Fibroblast of lung (primary cell): ENCODE measurements around the gene MADCAM1. TPM values are rescaled to one million over a fixed set of nuclear protein-coding genes. Genes with fewer than 3 reads are reported as not detected.

Experiments
- DNase-seq, 2 donors: peaks; one replicate each; pipeline versions ENCODE4 v3.0.0 to v3.0.0-alpha.2; 2010; ENCODE audit warnings: low read depth in 2 of 2
- H2AFZ ChIP-seq: 2 replicates; pipeline ENCODE4 v1.5.1; 2012; ENCODE audit warnings: low read length, control low read depth, inconsistent platforms
- H3K27ac ChIP-seq: 2 replicates; pipeline ENCODE4 v1.5.1; 2011; ENCODE audit warnings: low read length, control low read depth; ENCODE audit not compliant: insufficient read depth
- H3K27me3 ChIP-seq: 2 replicates; pipeline ENCODE4 v1.5.1; 2011; ENCODE audit warnings: mild to moderate bottlenecking, low read length; ENCODE audit not compliant: control insufficient read depth, insufficient read depth
- H3K36me3 ChIP-seq: 2 replicates; pipeline ENCODE4 v1.5.1; 2011; ENCODE audit warnings: low read length; ENCODE audit not compliant: control insufficient read depth, insufficient read depth
- H3K4me1 ChIP-seq: 2 replicates; pipeline ENCODE4 v1.5.1; 2011; ENCODE audit warnings: low read length; ENCODE audit not compliant: control insufficient read depth, insufficient read depth; ENCODE audit errors: extremely low read depth
- H3K4me2 ChIP-seq: 2 replicates; pipeline ENCODE4 v1.5.1; 2011; ENCODE audit warnings: low read length, control low read depth; ENCODE audit not compliant: insufficient read depth; ENCODE audit errors: extremely low read depth
- H3K4me3 ChIP-seq, 4 experiments: fragments of 200-600 bp in 1 of 4; sonication (generic) in 1 of 4; replicated peaks in 1 of 4; 2 replicates each; pipeline ENCODE4 v1.5.1; 2011 to 2016; ENCODE audit warnings: low read length in 4 of 4, low read depth in 3 of 4, mild to moderate bottlenecking in 3 of 4, control low read depth in 2 of 4, inconsistent platforms in 1 of 4, mixed read lengths in 1 of 4; ENCODE audit not compliant: insufficient read depth in 1 of 4; ENCODE audit errors: control extremely low read depth in 1 of 4
- H3K79me2 ChIP-seq: 2 replicates; pipeline ENCODE4 v1.5.1; 2012; ENCODE audit warnings: mild to moderate bottlenecking, low read length, inconsistent platforms; ENCODE audit not compliant: control insufficient read depth, insufficient read depth
- H3K9ac ChIP-seq: 2 replicates; pipeline ENCODE4 v1.5.1; 2011; ENCODE audit warnings: mild to moderate bottlenecking, low read length, control low read depth; ENCODE audit not compliant: insufficient read depth
- H3K9me3 ChIP-seq: 2 replicates; pipeline ENCODE4 v1.5.1; 2012; ENCODE audit warnings: low read depth, low read length; ENCODE audit not compliant: control insufficient read depth, insufficient read depth
- H4K20me1 ChIP-seq: 2 replicates; pipeline ENCODE4 v1.5.1; 2011; ENCODE audit warnings: low read length; ENCODE audit not compliant: control insufficient read depth, insufficient read depth; ENCODE audit errors: extremely low read depth
- EZH2 ChIP-seq: IDR thresholded peaks from 2 replicates; pipeline ENCODE4 v1.5.1; 2012; ENCODE audit warnings: low read length, control low read depth, mild to moderate bottlenecking; ENCODE audit errors: missing control alignments
- polyA plus RNA-seq, 2 donors: library from polyadenylated mRNA; depleted of rRNA in 1 of 2; stranded (reverse) in 1 of 2; unstranded in 1 of 2; fragments of >200 nt; gene quantifications; 2 replicates each; pipeline ENCODE4 v1.2.1, GENCODE V29; 2011 to 2012; ENCODE audit warnings: missing spikeins in 1 of 2
- total RNA-seq: library from RNA; depleted of rRNA; stranded (reverse); fragments of >200 nt; gene quantifications from 2 replicates; pipeline ENCODE4 v1.2.1, GENCODE V29; 2014
- TF ChIP-seq, protein P1 (sequence below), 2 donors: IDR thresholded peaks in 1 of 2; conservative IDR thresholded peaks in 1 of 2; 1 replicate in 1 of 2; 2 replicates in 1 of 2; pipeline ENCODE4 v1.5.1; 2011 to 2012; ENCODE audit warnings: low read length in 2 of 2, control low read depth in 1 of 2, inconsistent platforms in 1 of 2, low read depth in 1 of 2, mild to moderate bottlenecking in 1 of 2

Gene MADCAM1
- total and polyA plus RNA-seq, 2 donors (not counting 1 experiment from before 2014, with no cell fraction given), result 0.17 TPM; not detected in 1

DNA sequence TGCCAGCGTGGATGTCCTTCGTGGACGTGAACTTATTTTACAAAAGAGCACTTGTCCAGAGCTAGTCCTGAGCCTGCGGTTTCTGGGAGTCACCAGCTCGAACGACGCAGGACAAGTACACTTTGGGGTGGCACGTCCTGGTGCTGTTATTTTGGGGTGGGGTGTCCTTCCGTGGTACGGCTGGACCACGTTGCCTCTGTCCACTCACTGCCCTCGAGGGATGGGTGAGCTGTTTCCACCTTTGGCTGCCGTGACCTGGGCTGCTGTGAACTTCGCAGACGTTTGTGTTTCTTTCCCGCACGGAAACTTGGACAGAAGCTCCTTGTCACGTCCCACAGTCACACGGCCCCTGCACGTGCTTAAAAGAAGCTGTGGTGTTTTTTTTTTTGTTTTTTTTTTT, 58.5 kb downstream of the MADCAM1 start:
- no peaks in the 10 kb centered on the region for H3K9me3 ChIP-seq
- no peaks in the 10 kb centered on the region for H4K20me1 ChIP-seq
- H3K27ac ChIP-seq, result no peak overlapping the region
- H3K9ac ChIP-seq, result no peak overlapping the region
- no peak overlapping the region for H3K4me2 ChIP-seq
- no peak overlapping the region for H2AFZ ChIP-seq
- H3K4me1 ChIP-seq, result no peaks in the 10 kb centered on the region
- H3K4me3 ChIP-seq, result no peak overlapping the region
- H3K36me3 ChIP-seq, result no peaks in the 10 kb centered on the region
- H3K27me3 ChIP-seq, result no peaks in the 10 kb centered on the region
- H3K79me2 ChIP-seq, result no peaks in the 10 kb centered on the region
- no peak for TF ChIP-seq EZH2
- TF ChIP-seq, protein P1, sequence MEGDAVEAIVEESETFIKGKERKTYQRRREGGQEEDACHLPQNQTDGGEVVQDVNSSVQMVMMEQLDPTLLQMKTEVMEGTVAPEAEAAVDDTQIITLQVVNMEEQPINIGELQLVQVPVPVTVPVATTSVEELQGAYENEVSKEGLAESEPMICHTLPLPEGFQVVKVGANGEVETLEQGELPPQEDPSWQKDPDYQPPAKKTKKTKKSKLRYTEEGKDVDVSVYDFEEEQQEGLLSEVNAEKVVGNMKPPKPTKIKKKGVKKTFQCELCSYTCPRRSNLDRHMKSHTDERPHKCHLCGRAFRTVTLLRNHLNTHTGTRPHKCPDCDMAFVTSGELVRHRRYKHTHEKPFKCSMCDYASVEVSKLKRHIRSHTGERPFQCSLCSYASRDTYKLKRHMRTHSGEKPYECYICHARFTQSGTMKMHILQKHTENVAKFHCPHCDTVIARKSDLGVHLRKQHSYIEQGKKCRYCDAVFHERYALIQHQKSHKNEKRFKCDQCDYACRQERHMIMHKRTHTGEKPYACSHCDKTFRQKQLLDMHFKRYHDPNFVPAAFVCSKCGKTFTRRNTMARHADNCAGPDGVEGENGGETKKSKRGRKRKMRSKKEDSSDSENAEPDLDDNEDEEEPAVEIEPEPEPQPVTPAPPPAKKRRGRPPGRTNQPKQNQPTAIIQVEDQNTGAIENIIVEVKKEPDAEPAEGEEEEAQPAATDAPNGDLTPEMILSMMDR (conservative IDR thresholded peaks at IDR 0.05 in 1 of 2, IDR thresholded peaks at IDR 0.05 in 1 of 2; ENCODE audit: low read depth in 1 of 2, low read length in 2 of 2), result no peak
- DNase-seq, result no peak

Other genes with a start within 250 kb of the MADCAM1 start
- gene PLPP2, start 205.1 kb upstream of the MADCAM1 start, total RNA-seq, result 10.0 and 26.6 TPM in 2 replicates
- gene PLPP2, start 205.1 kb upstream of the MADCAM1 start, polyA plus RNA-seq, result 1.8 and 18.6 TPM in 2 replicates
- 9.2 and 20.6 TPM in 2 replicates for gene MIER2, start 151.7 kb upstream of the MADCAM1 start, total RNA-seq
- 13.7 and 17.7 TPM in 2 replicates for gene MIER2, start 151.7 kb upstream of the MADCAM1 start, polyA plus RNA-seq
- gene C2CD4C, start 87.3 kb upstream of the MADCAM1 start, total RNA-seq, result under 0.01 and 0.17 TPM in 2 replicates
- gene C2CD4C, start 87.3 kb upstream of the MADCAM1 start, polyA plus RNA-seq, result 0.05 TPM in 1 of 2 replicates, not detected in the other
- 2.5 and 3.3 TPM in 2 replicates for gene SHC2, start 35.5 kb upstream of the MADCAM1 start, total RNA-seq
- 0.02 and 0.28 TPM in 2 replicates for gene SHC2, start 35.5 kb upstream of the MADCAM1 start, polyA plus RNA-seq
- 30.1 and 36.0 TPM in 2 replicates for gene TPGS1, start 11.0 kb downstream of the MADCAM1 start, total RNA-seq
- 1.7 and 2.0 TPM in 2 replicates for gene TPGS1, start 11.0 kb downstream of the MADCAM1 start, polyA plus RNA-seq
- gene CDC34, start 35.3 kb downstream of the MADCAM1 start, total RNA-seq, result 65.0 and 72.5 TPM in 2 replicates
- 23.3 and 27.0 TPM in 2 replicates for gene CDC34, start 35.3 kb downstream of the MADCAM1 start, polyA plus RNA-seq
- gene GZMM, start 47.6 kb downstream of the MADCAM1 start, total RNA-seq, result 0.17 TPM in 1 of 2 replicates, not detected in the other
- gene GZMM, start 47.6 kb downstream of the MADCAM1 start, polyA plus RNA-seq, result 0.35 TPM in 1 of 2 replicates, not detected in the other
- gene BSG, start 76.1 kb downstream of the MADCAM1 start, total RNA-seq, result 199 and 246 TPM in 2 replicates
- 258 and 325 TPM in 2 replicates for gene BSG, start 76.1 kb downstream of the MADCAM1 start, polyA plus RNA-seq
- 0.26 and 0.50 TPM in 2 replicates for gene HCN2, start 93.4 kb downstream of the MADCAM1 start, total RNA-seq
- 0.49 and 0.54 TPM in 2 replicates for gene HCN2, start 93.4 kb downstream of the MADCAM1 start, polyA plus RNA-seq
- 17.2 and 21.5 TPM in 2 replicates for gene POLRMT, start 137.1 kb downstream of the MADCAM1 start, total RNA-seq
- 7.3 and 13.5 TPM in 2 replicates for gene POLRMT, start 137.1 kb downstream of the MADCAM1 start, polyA plus RNA-seq
- gene FGF22, start 143.4 kb downstream of the MADCAM1 start, total RNA-seq, result under 0.01 TPM in 1 of 2 replicates, not detected in the other
- gene FGF22, start 143.4 kb downstream of the MADCAM1 start, polyA plus RNA-seq, result 0.06 TPM in 1 of 2 replicates, not detected in the other
- 12.1 and 18.0 TPM in 2 replicates for gene RNF126, start 166.7 kb downstream of the MADCAM1 start, total RNA-seq
- gene RNF126, start 166.7 kb downstream of the MADCAM1 start, polyA plus RNA-seq, result 7.8 and 10.7 TPM in 2 replicates
- 26.8 and 36.5 TPM in 2 replicates for gene FSTL3, start 179.9 kb downstream of the MADCAM1 start, total RNA-seq
- 10.2 and 18.6 TPM in 2 replicates for gene FSTL3, start 179.9 kb downstream of the MADCAM1 start, polyA plus RNA-seq
- not detected in 2 replicates for gene PRSS57, start 199.0 kb downstream of the MADCAM1 start, total RNA-seq
- gene PRSS57, start 199.0 kb downstream of the MADCAM1 start, polyA plus RNA-seq, result not detected in 2 replicates
- 8.3 and 22.1 TPM in 2 replicates for gene PALM, start 212.4 kb downstream of the MADCAM1 start, total RNA-seq
- gene PALM, start 212.4 kb downstream of the MADCAM1 start, polyA plus RNA-seq, result 1.0 and 3.2 TPM in 2 replicates